ENCODE measurements around the gene NSG1. TPM values are rescaled to one million over a fixed set of nuclear protein-coding genes. Genes with fewer than 3 reads are reported as not detected.

The NSG1 gene
- total and polyA plus RNA-seq, 2 donors (not counting 3 experiments of a cell fraction or from before 2014, with no cell fraction given): 2.0 to 2.9 TPM

DNA sequence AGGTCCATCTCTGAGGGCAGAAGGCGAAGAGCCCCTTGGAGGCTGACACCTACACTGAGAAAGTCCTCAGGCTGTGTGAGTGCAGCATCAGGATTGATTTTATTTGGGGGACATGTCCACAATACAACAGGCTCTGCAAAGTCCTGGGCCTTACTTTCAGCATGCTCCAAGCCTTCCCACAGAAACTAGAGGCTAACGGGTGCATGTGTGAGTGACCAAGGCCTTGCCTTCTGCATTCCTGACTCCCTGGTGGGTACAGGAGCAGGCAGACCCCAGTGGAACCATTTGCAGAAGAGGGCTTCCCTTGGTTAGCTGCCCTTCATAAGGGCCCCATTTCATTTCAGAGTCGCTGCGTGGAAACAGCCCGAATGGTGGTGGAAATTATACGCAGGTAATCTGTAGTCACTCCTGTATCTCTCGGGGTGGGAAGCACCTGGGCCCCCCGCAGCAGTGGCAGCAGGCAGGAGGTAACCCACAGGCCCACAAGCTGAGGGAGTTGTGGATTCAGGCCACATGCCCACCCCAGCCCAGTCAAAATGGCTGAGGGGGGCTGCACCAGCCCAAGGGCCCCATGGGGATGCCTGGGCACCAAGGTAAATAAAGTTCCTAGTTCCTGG, 37.7 kb downstream of the NSG1 start:
- Histone ChIP-seq H3K79me2 (ENCODE audit: control insufficient read depth, insufficient read depth, low read length) (no peaks in the 10 kb centered on the region), H3K4me1 (ENCODE audit: control insufficient read depth, extremely low read depth, insufficient read depth, low read length) (no peaks in the 10 kb centered on the region), H4K20me1 (replicated peaks; ENCODE audit: control insufficient read depth, extremely low read depth, insufficient read depth, low read length) (no peaks in the 10 kb centered on the region), H3K27ac (ENCODE audit: insufficient read depth, low read depth, low read length) (no peak overlapping the region), H3K9me3 (replicated peaks; ENCODE audit: control insufficient read depth, insufficient read depth, low read length) (no peaks in the 10 kb centered on the region), H3K4me2 (ENCODE audit: insufficient read depth, low read length) (no peak overlapping the region), H3K27me3 (ENCODE audit: control insufficient read depth in 2 of 2, insufficient read depth in 2 of 2, low read length in 2 of 2) (no peaks in the 10 kb centered on the region), H3K9me1 (replicated peaks; ENCODE audit: control insufficient read depth, extremely low read depth, insufficient read depth, low read length) (no peaks in the 10 kb centered on the region), H3K4me3 (replicated peaks in 1 of 3; ENCODE audit: insufficient read depth in 1 of 3, low read depth in 1 of 3, low read length in 3 of 3) (no peak overlapping the region), H2AFZ (ENCODE audit: low read depth, low read length) (no peak overlapping the region), H3K36me3 (ENCODE audit: control insufficient read depth in 2 of 2, extremely low read depth in 1 of 2, insufficient read depth in 2 of 2, low read length in 2 of 2) (peaks cover 2 to 18% of the 10 kb centered on the region in 2 experiments), H3K9ac (replicated peaks; ENCODE audit: extremely low read depth, insufficient read depth, low read length) (no peak overlapping the region)
- dilution Hi-C loops (cut with MboI; ENCODE audit: extremely low pct_ligation_motif_present, low sequenced_read_pairs) (no loop called here), intact Hi-C loops (cut with micrococcal nuclease) (no loop called here)
- no TSS peak for BruUV-seq (replicated peaks)
- TF ChIP-seq GATA2 (IDR thresholded peaks at IDR 0.05; ENCODE audit: insufficient read depth, insufficient read length, low read depth, low read length): no peak
- no peak for TF ChIP-seq POLR2A (IDR thresholded peaks at IDR 0.05; ENCODE audit: low read depth, low read length)
- TF ChIP-seq JUN (IDR thresholded peaks at IDR 0.05; ENCODE audit: borderline replicate concordance, insufficient read depth, insufficient read length, low read depth): no peak
- TF ChIP-seq POLR2AphosphoS5 (IDR thresholded peaks at IDR 0.05; ENCODE audit: insufficient read depth, low read depth, low read length): no peak
- TF ChIP-seq CTCF (IDR thresholded peaks at IDR 0.05; ENCODE audit: extremely low read depth in 1 of 2, insufficient read depth in 1 of 2, low read depth in 1 of 2, low read length in 2 of 2): no peak
- TF ChIP-seq MYC (IDR thresholded peaks at IDR 0.05; ENCODE audit: low read depth, low read length): no peak
- TF ChIP-seq MAX (IDR thresholded peaks at IDR 0.05; ENCODE audit: insufficient read depth, insufficient read length): no peak
- ChIA-PET POLR2A (no interaction called here), CTCF (interaction anchor here (0.9 kb wide), 1 partner anchor 164 kb away, joined by 3 read pairs; no protein-coding TSS in a partner anchor)
- DNase-seq (ENCODE audit: low read depth, low spot score) (no peak), FAIRE-seq (no peak)

All from endothelial cell of umbilical vein (primary cell).